HG02884 (cell line): ENCODE results near the gene NFAT5.

ENCODE experiments used
- ATAC-seq: cut with Tn5 transposase; IDR thresholded peaks from one replicate; pipeline ENCODE4 v1.9.1; 2021; ENCODE audit warnings: mild to moderate bottlenecking, moderate library complexity; ENCODE audit not compliant: unreplicated experiment

NFAT5 gene

GRCh38 chr16:69701866-69702265, 136.1 kb downstream of the NFAT5 start:
- no peak for ATAC-seq

- no peak for ATAC-seq
Observed at GRCh38 chr16:69703638-69704037, 137.9 kb downstream of the NFAT5 start.

GRCh38 chr16:69706256-69706974, 140.6 kb downstream of the NFAT5 start:
- ATAC-seq: no peak

GRCh38 chr16:69706975-69707340, 141.2 kb downstream of the NFAT5 start:
- ATAC-seq: no peak

GRCh38 chr16:69707920-69708683, 142.3 kb downstream of the NFAT5 start:
- no peak for ATAC-seq

- no peak for ATAC-seq
Observed at GRCh38 chr16:69709456-69710084, 143.8 kb downstream of the NFAT5 start.

GRCh38 chr16:69711115-69711740, 145.5 kb downstream of the NFAT5 start:
- ATAC-seq: no peak

GRCh38 chr16:69712277-69712676, 146.5 kb downstream of the NFAT5 start:
- no peak for ATAC-seq

- ATAC-seq: no peak
Observed at GRCh38 chr16:69712914-69713581, 147.3 kb downstream of the NFAT5 start.

GRCh38 chr16:69717066-69717465, 151.3 kb downstream of the NFAT5 start:
- ATAC-seq: no peak

- no peak for ATAC-seq
Observed at GRCh38 chr16:69718111-69718764, 152.5 kb downstream of the NFAT5 start.

- ATAC-seq: no peak
Observed at GRCh38 chr16:69720822-69721430, 155.2 kb downstream of the NFAT5 start.

GRCh38 chr16:69721441-69721957, 155.7 kb downstream of the NFAT5 start:
- ATAC-seq: no peak

GRCh38 chr16:69724414-69724873, 158.7 kb downstream of the NFAT5 start:
- ATAC-seq: no peak

GRCh38 chr16:69724981-69725479, 159.3 kb downstream of the NFAT5 start:
- ATAC-seq: no peak

GRCh38 chr16:69725480-69726312, 159.9 kb downstream of the NFAT5 start:
- ATAC-seq: no peak

- peak; percentile 97 for ATAC-seq
Observed at GRCh38 chr16:69726313-69727060, 160.7 kb downstream of the NFAT5 start, which contains the start of gene NQO1. NQO1 (minus strand) TSS chr16:69726560; CDS start chr16:69726439, 121 bp downstream.

- no peak for ATAC-seq
Observed at GRCh38 chr16:69727916-69728270, 162.1 kb downstream of the NFAT5 start.
